ENCODE measurements around the gene DNAH2.

- no peak for TF ChIP-seq POLR2A (IDR thresholded peaks at IDR 0.05)
- no peak for TF ChIP-seq CTCF (IDR thresholded peaks at IDR 0.05)
- TF ChIP-seq EP300 (IDR thresholded peaks at IDR 0.05) = no peak
- TF ChIP-seq POLR2AphosphoS5 (IDR thresholded peaks at IDR 0.05) = no peak
Measured at GRCh38 chr17:7707858-7708750, 9.4 kb upstream of the DNAH2 start.

Data from upper lobe of left lung (tissue), 4 donors.